ENCODE results near the gene AQP4. TPM values are rescaled to one million over a fixed set of nuclear protein-coding genes. Genes with fewer than 3 reads are reported as not detected.

The AQP4 gene
- total and polyA plus RNA-seq, 2 donors (not counting 3 experiments of a cell fraction or from before 2014, with no cell fraction given), result not detected

- dilution Hi-C loops (cut with MboI; ENCODE audit: extremely low pct_ligation_motif_present, low sequenced_read_pairs), result no loop called here
Observed at GRCh38 chr18:26812462-26812861, 53.0 kb downstream of the AQP4 start.

GRCh38 chr18:26809346-26809745 is 56.2 kb downstream of the AQP4 start:
- Histone ChIP-seq H3K9me1 (replicated peaks; ENCODE audit: control insufficient read depth, extremely low read depth, insufficient read depth, low read length) (no peaks in the 10 kb centered on the region), H3K4me2 (ENCODE audit: insufficient read depth, low read length) (no peak overlapping the region), H3K4me1 (ENCODE audit: control insufficient read depth, extremely low read depth, insufficient read depth, low read length) (no peaks in the 10 kb centered on the region), H3K27me3 (ENCODE audit: control insufficient read depth in 2 of 2, insufficient read depth in 2 of 2, low read length in 2 of 2) (no peaks in the 10 kb centered on the region), H3K4me3 (replicated peaks in 1 of 3; ENCODE audit: insufficient read depth in 1 of 3, low read depth in 1 of 3, low read length in 3 of 3) (no peak overlapping the region), H3K36me3 (ENCODE audit: control insufficient read depth in 2 of 2, extremely low read depth in 1 of 2, insufficient read depth in 2 of 2, low read length in 2 of 2) (no peaks in the 10 kb centered on the region), H2AFZ (ENCODE audit: low read depth, low read length) (no peak overlapping the region), H3K9ac (replicated peaks; ENCODE audit: extremely low read depth, insufficient read depth, low read length) (no peak overlapping the region), H3K27ac (ENCODE audit: insufficient read depth, low read depth, low read length) (no peak overlapping the region), H4K20me1 (replicated peaks; ENCODE audit: control insufficient read depth, extremely low read depth, insufficient read depth, low read length) (no peaks in the 10 kb centered on the region), H3K79me2 (ENCODE audit: control insufficient read depth, insufficient read depth, low read length) (no peaks in the 10 kb centered on the region), H3K9me3 (replicated peaks; ENCODE audit: control insufficient read depth, insufficient read depth, low read length) (no peaks in the 10 kb centered on the region)
- FAIRE-seq (no peak), DNase-seq (ENCODE audit: low read depth, low spot score) (no peak)
- CTCF ChIA-PET, result interaction anchor here (0.6 kb wide), 1 partner anchor 791 kb away, joined by 3 read pairs; no protein-coding TSS in a partner anchor
- BruUV-seq (replicated peaks), result no TSS peak
- dilution Hi-C loops (cut with MboI; ENCODE audit: extremely low pct_ligation_motif_present, low sequenced_read_pairs), result no loop called here
- TF ChIP-seq MYC (IDR thresholded peaks at IDR 0.05; ENCODE audit: low read depth, low read length) (no peak), MAX (IDR thresholded peaks at IDR 0.05; ENCODE audit: insufficient read depth, insufficient read length) (no peak), POLR2A (IDR thresholded peaks at IDR 0.05; ENCODE audit: low read depth, low read length) (no peak), CTCF (IDR thresholded peaks at IDR 0.05; ENCODE audit: extremely low read depth in 1 of 2, insufficient read depth in 1 of 2, low read depth in 1 of 2, low read length in 2 of 2) (no peak), POLR2AphosphoS5 (IDR thresholded peaks at IDR 0.05; ENCODE audit: insufficient read depth, low read depth, low read length) (no peak), JUN (IDR thresholded peaks at IDR 0.05; ENCODE audit: borderline replicate concordance, insufficient read depth, insufficient read length, low read depth) (no peak), EZH2 (IDR thresholded peaks at IDR 0.05; ENCODE audit: borderline replicate concordance, low read depth, low read length, severe bottlenecking) (no peak), FOS (IDR thresholded peaks at IDR 0.05; ENCODE audit: borderline replicate concordance, insufficient read depth, low read length) (no peak), GATA2 (IDR thresholded peaks at IDR 0.05; ENCODE audit: insufficient read depth, insufficient read length, low read depth, low read length) (no peak)
- POLR2A ChIA-PET, result interaction anchor here (0.7 kb wide), 1 partner anchor 239 kb away, joined by 3 read pairs; no protein-coding TSS in a partner anchor
- intact Hi-C loops (cut with micrococcal nuclease), result no loop called here

More at GRCh38 chr18:26812462-26812861, 53.0 kb downstream of the AQP4 start:
- TF ChIP-seq JUN (IDR thresholded peaks at IDR 0.05; ENCODE audit: borderline replicate concordance, insufficient read depth, insufficient read length, low read depth), result no peak
- no peak for TF ChIP-seq CTCF (IDR thresholded peaks at IDR 0.05; ENCODE audit: extremely low read depth in 1 of 2, insufficient read depth in 1 of 2, low read depth in 1 of 2, low read length in 2 of 2)
- Histone ChIP-seq H3K27me3 (ENCODE audit: control insufficient read depth in 2 of 2, insufficient read depth in 2 of 2, low read length in 2 of 2) (no peaks in the 10 kb centered on the region), H3K4me1 (ENCODE audit: control insufficient read depth, extremely low read depth, insufficient read depth, low read length) (no peaks in the 10 kb centered on the region), H3K9ac (replicated peaks; ENCODE audit: extremely low read depth, insufficient read depth, low read length) (no peak overlapping the region), H3K4me3 (replicated peaks in 1 of 3; ENCODE audit: insufficient read depth in 1 of 3, low read depth in 1 of 3, low read length in 3 of 3) (no peak overlapping the region), H4K20me1 (replicated peaks; ENCODE audit: control insufficient read depth, extremely low read depth, insufficient read depth, low read length) (no peaks in the 10 kb centered on the region), H3K9me1 (replicated peaks; ENCODE audit: control insufficient read depth, extremely low read depth, insufficient read depth, low read length) (no peaks in the 10 kb centered on the region), H3K79me2 (ENCODE audit: control insufficient read depth, insufficient read depth, low read length) (no peaks in the 10 kb centered on the region), H3K36me3 (ENCODE audit: control insufficient read depth in 2 of 2, extremely low read depth in 1 of 2, insufficient read depth in 2 of 2, low read length in 2 of 2) (no peaks in the 10 kb centered on the region), H3K9me3 (replicated peaks; ENCODE audit: control insufficient read depth, insufficient read depth, low read length) (no peaks in the 10 kb centered on the region), H2AFZ (ENCODE audit: low read depth, low read length) (no peak overlapping the region), H3K4me2 (ENCODE audit: insufficient read depth, low read length) (no peak overlapping the region), H3K27ac (ENCODE audit: insufficient read depth, low read depth, low read length) (no peak overlapping the region)
- no peak for FAIRE-seq
- DNase-seq (ENCODE audit: low read depth, low spot score), result no peak
- ChIA-PET CTCF (no interaction called here), POLR2A (no interaction called here)
- intact Hi-C loops (cut with micrococcal nuclease), result no loop called here
- BruUV-seq (replicated peaks), result no TSS peak

Measured in endothelial cell of umbilical vein (primary cell).